DMS79 (cell line): ENCODE measurements around the gene ICA1.
"Not testable (repeated sequence)": the region's sequence is repeated elsewhere in the genome, so short reads cannot be mapped to it uniquely, and the experiment has no call there.

Experiments used
- DNase-seq: peaks from one replicate; lab custom pipeline; 2025; lab: John Stamatoyannopoulos, UW

The ICA1 gene

GRCh38 chr7:8101292-8101691 lies 160.7 kb downstream of the ICA1 start:
- DNase-seq = not testable (repeated sequence)

- DNase-seq = no peak
Measured at GRCh38 chr7:8094164-8095140, 167.5 kb downstream of the ICA1 start.

- DNase-seq = no peak
Measured at GRCh38 chr7:8092140-8092539, 169.8 kb downstream of the ICA1 start.

- DNase-seq = no peak
Measured at GRCh38 chr7:8089036-8089780, 172.8 kb downstream of the ICA1 start.

GRCh38 chr7:8086239-8086638 lies 175.7 kb downstream of the ICA1 start:
- no peak for DNase-seq

- no peak for DNase-seq
Measured at GRCh38 chr7:8085420-8085819, 176.5 kb downstream of the ICA1 start.

GRCh38 chr7:8084836-8085235 lies 177.1 kb downstream of the ICA1 start:
- no peak for DNase-seq

- no peak for DNase-seq
Measured at GRCh38 chr7:8082762-8083161, 179.2 kb downstream of the ICA1 start.

- no peak for DNase-seq
Measured at GRCh38 chr7:8078418-8078817, 183.5 kb downstream of the ICA1 start.

GRCh38 chr7:8070451-8071180 lies 191.4 kb downstream of the ICA1 start:
- DNase-seq = no peak

- DNase-seq = no peak
Measured at GRCh38 chr7:8068892-8069686, 192.9 kb downstream of the ICA1 start.

GRCh38 chr7:8065356-8065813 lies 196.6 kb downstream of the ICA1 start:
- DNase-seq = no peak

- no peak for DNase-seq
Measured at GRCh38 chr7:8064828-8065227, 197.1 kb downstream of the ICA1 start.

GRCh38 chr7:8063706-8064297 lies 198.2 kb downstream of the ICA1 start:
- DNase-seq = no peak

- not testable (repeated sequence) for DNase-seq
Measured at GRCh38 chr7:8063300-8063699, 198.7 kb downstream of the ICA1 start.
